ENCODE measurements around the gene NPB.

The NPB gene

DNA sequence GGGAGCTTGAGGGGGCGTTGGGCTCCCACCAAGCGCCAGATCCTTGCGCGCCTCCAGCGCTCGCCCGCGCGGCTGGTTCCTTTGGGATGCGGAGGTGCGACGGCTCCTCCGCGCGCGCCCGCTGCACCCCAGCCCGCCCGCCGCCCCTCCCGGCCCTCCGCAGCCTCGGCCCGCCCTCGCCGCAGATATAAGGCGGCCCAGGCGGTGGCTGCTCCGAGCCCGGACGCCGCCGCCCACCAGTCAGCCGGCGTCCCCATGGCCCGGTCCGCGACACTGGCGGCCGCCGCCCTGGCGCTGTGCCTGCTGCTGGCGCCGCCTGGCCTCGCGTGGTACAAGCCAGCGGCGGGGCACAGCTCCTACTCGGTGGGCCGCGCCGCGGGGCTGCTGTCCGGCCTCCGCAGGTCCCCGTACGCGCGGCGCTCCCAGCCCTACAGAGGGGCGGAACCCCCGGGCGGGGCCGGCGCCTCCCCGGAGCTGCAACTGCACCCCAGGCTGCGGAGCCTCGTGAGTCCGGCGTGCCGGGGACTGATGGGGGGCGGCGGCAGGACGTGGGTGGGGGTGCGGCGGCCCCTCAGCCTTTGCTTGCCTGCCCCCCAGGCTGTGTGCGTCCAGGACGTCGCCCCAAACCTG, at the start of gene NPB:
Gene NPB (plus strand): TSS at position 216 of the 630 bp plus-strand sequence. CDS start 40 bp downstream, at position 256.
- no peak for DNase-seq

DNA sequence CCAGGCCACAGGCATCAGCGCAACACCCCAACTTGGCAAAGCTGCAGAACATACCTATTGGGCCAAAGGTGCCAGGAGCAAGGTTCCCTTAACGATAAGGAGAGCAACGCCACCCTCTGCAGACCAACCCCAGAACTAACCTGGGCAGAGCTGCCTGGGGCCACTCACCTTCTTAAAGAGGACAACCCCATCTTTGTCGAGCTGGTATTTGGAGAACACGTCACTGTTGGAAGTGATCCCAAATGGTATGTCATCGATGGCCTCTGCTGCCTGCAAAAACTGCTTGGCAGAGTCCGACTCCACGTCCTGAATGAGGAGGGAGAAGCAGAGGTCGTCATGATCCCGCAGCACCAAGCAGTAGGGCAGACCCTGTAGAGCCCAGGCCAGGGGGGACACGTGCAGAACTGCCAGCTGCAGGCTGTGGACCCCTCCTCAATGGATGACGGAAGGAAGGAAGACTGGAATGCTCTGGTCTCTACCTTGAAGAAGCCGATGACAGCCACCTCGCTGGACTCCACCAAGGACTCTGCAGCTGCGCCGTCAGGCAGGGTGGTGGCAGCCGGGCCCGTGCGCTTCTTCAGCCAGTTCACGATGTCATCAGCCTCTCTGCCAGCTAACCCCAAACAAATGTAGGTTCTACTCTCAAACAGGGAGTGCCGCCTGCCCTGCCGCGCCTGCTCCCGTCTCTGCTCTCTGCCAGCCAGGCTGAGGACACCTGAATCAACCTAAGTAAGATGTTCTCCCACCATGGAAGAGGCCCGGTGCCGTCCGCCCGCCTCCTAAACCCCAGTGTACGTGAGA, 46.9 kb upstream of the NPB start:
- DNase-seq = no peak

DNA sequence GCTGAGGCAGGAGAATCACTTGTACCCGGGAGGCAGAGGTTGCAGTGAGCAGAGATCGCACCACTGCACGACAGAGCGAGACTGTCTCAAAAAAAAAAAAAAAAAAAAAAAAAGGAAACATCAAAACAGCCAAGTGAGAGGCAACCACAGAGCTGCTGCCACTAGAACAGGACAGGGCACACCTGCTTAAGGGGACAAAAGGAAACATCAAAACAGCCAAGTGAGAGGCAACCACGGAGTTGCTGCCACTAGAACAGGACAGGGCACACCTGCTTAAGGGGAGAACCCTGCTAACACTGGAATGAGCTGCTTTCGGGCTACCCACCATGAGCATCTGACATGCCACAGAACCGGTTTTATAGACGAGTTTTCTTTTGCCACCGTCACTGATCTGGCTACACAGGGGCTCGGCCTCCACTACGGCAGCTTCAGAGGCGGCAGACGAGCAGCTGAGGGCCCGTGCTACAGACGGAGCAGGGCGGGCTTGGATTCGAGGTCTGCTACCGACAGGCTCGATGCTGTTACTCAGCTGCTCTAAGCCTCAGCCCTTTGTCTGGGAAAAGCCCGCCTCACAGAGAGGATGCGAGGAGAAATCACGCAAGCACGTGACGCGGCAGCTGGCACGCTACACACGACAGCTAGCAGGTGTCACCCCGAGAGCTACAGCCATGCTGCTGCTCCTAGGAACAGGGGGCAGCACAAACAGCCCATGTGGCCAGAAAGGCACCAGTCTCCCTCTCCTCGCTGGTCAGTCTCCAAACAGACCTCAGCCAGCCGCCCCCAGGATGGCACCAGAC, 43.7 kb upstream of the NPB start:
- DNase-seq = no peak

DNA sequence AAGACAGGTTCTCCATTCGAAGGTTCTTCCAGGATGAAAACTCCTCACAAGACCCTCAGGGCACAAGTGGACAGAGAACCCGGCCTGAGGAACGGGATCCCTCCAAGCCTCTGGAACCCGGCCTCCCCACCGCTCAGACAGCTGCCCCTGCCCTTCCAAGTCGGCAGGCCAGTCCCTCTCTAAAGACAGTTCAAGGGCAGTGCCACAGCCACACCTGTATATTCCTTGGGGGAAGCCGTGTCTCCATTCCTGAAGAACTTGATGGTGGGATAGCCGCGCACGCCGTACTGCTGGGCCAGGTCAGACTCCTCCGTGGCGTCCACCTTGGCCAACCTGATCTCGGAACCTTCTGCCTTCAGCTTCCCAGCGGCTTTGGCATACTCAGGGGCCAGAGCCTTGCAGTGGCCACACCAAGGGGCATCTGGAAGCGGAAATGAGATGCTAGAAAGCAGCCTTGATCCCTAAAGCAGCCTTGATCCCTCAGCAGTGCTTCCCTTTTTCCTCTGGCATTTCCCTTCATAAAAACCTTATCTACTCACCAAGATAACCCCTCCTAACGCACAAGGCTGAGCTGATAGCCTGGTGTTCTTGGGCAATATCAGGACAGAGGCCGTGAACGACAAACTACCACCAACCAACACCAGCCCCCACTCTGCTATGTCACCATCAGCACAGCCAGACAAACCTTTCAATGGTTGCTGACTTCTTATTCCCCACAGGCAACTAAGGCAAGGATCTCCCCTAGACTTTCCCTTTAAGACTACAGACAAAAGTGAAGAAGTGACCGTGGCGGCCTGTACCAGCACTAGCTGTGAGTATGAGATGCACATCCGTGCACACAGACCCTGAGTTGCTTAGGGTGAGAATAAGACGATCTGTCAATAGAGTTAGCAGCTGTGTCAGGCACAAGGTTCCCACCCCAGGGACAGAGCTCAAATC, 42.8 kb upstream of the NPB start:
- no peak for DNase-seq

DNA sequence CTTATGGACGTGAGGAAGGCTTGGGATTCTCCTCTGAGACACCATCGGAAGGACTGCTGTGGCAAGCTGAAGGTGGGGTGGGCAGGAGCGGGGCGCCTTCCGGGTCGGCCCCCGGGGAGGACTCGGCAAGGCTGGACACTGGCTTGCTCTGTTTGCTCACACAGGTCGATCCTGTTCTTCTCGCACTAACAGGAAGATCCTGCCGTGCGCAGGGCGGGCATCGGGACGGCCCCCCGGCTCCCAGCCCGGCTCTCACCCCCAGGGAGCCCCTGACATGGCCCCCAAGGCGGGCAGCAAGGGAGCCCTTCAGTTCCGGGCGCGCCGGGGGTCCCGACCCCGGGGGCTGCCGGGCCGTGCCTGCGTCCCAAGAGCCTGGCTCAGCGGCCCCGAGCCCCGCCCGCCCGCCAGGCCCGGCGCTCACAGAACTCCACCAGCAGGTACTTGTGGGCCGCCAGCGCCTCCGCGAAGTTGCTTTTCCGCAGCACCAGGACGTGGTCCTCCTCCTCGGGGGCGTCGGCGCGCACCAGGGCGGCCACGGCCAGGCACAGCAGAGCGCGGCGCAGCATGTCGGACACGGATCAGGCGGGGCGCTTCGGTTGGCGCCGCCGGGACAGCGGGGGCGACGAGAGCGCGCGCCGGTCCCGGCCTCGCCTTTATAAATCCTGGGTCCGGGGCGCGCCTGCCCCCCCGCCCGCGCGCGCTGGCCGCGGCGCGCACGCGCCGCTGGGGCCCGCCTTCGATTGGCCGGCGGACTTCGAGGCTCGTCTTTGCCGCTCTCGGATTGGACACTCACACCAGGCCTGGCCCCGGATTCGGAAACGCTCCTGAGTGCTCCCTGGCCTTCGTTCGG, 41.9 kb upstream of the NPB start, which contains the start of gene P4HB:
Gene P4HB (minus strand): TSS at position 630 of the 850 bp plus-strand sequence. CDS start 64 bp downstream, at position 566.
- no peak for DNase-seq

DNA sequence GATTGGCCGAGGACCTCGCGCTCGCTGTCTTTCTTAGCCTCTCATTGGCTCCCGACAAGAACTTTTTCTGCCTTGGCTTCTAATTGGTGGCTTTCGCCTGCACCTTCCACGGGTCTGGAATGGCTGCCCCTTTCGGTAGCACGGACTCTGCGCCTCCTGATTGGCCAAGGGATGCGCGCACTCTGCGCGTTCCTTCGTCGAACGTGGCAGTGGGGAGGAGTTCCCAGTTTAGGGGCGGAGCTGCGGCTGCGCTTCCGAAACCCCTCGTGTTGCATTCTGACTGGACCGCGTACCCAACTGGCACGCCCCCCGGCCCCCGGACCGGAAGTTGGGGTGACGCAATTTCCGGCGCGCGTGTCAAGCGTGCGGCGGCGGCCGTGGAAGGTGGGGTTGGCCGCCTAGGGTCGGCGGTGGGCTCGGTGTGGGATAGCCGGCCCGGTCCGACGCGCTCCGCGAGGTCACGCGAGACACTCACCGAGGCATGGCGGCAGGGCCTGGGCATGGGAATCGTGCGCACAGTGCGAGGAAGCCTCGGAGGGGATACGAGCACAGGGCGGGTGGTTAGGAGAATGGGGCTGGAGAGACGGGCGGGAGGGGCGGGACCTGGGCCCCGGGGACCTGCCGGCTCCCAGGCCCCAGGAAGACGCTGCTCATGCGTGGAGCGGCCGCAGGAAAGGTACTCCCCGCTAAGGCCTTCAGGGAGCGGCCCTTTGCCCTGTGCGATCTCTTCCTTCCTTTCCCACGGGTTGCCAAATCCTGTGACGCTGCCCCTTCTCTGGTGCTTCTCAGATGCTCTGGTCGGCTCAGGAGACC, 41.1 kb upstream of the NPB start:
- DNase-seq = peak; percentile 99

DNA sequence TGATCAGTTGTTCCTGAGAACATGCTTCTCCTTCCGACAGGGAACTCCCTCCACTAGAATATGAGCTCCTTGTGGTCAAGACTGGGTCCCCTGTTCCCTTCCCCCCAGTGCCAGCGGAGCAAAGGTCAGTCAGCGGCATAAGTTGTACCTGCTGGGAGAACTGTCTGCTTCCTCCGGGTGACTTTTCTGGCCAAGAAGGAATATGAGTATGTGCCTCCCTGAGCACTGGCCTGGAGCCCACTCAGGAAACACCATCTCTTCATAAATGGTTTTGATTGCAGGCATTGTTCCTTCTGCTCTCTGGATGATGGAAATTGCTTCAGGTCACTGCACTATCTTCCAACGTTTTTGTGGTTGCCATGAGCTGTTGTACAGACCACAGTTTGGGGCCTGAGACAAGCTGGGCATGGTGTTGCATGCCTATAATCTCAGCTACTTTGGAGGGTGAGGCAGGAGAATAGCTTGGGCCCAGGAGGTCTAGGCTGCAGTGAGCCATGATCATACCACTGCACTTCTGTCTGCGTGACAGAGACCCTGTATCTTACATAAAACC, 38.8 kb upstream of the NPB start:
- no peak for DNase-seq

DNA sequence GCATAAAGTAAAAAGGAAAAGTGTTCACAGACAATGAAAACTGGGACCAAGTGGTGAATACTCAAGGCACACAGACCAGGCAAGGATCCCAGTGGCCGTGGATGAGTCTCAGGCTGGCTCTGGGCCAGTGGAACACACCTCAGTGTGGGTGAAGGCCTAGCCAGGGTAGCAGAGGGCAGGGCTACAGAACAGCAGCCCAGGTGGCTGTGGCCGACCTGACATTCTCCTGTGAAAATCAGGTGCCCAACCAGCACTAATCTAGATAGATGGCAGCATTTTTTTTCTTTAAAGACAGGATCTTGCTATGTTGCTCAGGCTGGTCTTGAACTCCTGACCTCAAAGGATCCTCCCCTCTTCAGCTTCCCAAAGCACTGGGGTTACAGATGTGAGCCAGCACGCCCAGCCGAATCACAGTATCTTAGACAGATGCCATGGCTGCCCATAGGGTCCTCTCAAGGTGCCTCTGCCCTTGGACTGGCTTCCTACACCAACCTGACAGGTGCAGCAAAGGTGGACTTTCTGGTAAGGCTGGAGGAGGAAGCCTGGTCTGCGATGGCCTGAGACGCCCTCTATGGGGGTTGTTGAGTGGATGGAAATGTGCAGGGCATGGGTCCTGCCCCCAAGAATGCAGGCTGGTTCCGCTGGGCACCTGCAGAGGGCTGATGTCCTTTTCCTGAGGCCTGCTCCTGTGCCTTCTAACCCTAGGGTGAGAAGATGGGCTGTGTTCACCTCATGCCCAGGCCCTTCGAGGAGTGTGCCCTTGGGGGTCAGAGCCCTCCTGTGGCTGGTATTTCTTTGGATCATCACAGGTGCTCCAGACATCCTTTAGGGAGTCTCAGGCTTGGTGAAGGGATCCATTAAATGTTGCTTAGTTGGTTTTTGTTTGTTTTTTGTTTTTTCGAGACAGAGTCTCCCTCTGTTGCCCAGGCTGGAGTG, 37.9 kb upstream of the NPB start:
- DNase-seq = no peak

DNA sequence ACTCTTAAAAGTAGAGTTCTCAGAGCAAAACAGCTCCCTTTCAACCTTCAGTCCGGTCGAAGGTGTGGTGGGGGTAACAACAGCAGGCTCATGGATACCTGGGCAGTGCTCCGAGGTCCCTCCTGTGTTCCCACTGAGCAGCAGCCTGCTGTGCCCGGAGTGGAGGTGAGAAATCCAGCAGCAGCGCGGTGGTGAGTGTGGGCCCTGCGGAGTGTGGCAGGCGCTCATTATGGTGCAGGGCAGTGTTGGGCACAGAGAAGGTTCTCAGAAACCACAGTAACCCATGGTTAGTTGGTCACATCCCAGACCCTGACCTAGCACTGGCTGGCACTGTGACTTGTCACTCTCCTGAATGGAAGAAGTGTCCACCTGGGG, 36.7 kb upstream of the NPB start:
- DNase-seq = no peak

DNA sequence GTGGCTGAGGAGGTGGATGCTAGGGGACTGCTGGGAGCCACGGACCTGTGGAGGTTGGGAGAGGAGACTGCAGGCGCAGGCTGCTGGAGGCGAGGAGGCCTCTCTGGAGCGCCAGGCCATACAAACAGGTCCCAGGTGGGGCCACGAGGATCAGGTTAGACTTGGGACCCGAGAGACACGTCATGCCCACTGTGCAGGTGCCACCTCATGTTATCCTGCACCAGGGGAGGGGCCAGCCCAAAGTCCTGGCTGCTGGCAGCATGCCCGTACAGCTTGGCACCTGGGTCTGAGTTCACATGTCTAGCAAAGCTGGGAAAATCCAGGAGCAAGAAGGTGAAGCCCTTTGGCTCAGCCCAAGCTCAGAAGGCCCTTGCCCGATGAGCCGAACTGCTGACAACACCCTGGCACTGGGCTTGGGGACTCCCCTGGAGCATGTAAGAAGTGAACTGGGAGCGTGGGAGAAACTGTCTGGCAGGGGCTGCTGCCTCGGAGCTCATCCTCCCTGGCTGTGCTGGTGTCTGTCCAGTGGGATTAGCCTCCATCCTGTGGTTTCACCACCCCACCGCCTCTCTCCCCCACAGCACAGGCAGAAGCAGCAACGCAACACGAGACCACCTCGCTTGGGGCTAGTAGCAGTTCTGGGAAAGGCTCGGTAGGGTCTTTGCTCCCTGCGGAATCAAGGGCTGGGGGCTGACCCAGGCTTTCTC, 36.2 kb upstream of the NPB start:
- no peak for DNase-seq

DNA sequence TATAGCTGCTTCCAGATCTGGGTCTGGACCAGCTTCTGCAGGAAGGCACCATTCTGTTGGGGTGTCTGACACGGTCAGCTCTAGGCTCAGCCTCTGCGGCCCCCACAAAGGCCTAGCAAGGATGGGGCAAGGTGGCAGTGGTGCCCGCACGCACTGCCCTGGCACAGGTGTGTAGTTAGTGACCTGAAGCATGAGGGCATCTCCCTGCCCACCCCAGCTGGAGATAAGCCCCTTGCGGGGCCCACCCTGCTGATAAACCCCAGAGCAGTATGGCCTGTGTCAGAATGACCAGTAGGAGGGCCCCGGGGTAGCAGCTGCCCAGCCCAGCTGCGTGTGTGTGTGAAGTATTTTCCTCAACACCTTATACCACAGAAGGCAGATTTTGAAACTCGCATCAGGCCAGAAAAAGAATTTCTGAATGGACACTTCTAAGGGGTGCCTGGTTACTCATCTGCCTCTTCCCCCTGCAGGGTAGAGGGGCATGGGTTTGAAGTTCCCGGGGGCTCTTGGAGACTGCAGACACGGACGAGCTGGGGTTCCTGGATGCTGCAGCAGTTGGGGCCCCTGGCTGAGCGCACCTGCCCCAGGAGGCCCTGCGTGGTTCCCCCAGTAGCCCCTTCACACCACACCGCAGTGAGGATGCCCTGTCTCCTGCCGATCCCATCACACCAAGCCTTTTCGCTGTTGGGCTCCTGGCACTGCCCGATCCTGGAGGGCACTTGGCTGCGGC, 35.4 kb upstream of the NPB start:
- no peak for DNase-seq

DNA sequence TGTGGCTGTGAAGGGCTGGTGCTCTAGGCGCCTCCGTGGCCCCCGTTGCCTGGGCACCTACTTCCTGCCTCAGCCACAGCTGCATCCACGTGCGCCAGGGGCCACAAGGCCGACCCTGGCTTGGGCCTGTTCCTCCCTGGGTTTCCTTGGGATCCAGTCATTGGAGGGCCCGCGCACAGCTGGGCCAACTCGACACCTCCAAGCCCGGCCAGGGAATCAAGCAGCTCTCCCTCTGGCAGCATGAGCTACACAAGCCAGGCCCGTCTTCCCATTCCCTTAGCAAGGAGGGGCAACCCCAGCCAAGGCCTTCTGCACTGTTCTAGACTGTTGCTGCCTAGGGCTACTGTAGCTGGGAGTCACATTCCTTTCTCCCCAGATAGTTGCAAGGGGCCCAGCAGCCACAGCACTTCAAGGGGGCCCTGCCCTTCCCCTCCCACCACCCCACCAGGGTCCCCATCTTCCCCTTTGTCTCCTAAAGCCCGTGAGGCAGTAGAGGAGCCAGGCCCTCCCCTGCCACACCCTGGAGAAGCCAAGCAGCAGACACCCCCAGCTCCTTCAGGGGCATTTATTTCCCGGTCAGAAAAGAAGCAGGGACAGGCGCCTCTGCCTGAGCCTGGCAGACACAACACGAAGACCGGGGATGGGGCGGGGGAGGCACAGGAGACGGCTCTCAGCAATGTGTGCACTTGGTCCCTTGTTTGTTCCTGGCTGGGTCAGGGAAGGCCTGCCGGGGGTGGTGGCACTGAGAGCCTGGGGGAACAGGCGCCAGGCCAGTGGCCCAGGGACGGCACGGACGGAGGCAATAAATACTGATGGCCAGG, 34.7 kb upstream of the NPB start:
- peak; percentile 22 for DNase-seq

DNA sequence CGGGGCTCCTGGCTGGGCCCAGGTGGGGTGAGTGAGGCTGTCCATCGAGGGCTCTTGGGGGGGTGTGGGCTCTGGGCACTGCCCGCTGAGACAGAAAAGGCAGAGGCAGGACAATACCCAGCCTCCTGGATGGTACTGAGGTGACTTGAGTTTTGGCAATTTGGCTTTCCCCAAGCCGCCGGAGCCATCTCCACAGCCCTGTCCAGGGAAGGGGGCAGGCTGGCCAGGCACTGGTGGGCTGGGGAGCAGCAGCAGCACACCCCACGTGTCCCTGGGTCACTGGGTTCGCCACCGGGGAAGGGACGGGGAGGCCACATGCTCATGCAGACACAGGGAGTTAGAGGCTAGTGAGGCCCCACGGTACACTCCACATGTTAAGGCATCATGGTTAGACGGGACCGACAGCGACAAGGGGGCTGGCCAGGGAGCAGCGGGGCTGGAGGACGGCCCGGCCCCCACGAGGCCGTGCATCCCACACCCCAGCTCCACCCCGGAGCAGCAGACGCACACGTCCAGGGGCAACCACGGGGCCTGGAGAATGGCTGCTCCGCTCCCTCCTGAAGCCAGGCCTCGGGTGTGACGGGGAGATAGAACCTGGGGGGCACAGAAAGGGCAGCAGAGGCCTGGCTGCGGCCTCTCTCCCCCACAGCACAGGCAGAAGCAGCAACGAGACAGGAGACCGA, 33.9 kb upstream of the NPB start:
- DNase-seq = no peak

DNA sequence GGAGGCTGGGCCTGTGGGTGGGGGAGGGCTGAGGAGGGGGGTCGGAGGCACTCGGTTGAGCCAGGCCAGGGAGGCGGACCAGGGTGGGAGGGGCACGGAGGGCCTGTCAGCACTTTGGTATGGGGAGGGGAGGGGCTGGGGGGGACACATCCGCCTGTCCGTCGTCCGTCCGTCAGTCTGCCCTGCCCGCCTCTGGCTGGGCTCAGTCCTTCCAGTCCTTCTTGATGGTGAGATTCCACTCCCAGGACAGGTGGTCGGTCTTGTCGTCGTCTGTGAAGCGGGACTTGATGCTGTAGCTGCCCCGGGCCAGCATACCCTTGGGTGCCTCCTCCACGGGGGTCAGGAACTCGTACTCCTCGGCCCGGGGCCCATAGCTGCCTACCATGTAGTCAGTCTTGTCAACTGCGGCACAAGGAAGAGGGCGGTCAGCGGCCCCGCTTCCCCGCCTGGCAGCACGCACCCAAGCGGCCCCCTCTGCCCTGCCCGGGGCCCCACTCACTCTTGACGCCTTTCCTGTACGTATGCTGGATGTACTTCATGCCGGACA, 33.3 kb upstream of the NPB start:
- no peak for DNase-seq

DNA sequence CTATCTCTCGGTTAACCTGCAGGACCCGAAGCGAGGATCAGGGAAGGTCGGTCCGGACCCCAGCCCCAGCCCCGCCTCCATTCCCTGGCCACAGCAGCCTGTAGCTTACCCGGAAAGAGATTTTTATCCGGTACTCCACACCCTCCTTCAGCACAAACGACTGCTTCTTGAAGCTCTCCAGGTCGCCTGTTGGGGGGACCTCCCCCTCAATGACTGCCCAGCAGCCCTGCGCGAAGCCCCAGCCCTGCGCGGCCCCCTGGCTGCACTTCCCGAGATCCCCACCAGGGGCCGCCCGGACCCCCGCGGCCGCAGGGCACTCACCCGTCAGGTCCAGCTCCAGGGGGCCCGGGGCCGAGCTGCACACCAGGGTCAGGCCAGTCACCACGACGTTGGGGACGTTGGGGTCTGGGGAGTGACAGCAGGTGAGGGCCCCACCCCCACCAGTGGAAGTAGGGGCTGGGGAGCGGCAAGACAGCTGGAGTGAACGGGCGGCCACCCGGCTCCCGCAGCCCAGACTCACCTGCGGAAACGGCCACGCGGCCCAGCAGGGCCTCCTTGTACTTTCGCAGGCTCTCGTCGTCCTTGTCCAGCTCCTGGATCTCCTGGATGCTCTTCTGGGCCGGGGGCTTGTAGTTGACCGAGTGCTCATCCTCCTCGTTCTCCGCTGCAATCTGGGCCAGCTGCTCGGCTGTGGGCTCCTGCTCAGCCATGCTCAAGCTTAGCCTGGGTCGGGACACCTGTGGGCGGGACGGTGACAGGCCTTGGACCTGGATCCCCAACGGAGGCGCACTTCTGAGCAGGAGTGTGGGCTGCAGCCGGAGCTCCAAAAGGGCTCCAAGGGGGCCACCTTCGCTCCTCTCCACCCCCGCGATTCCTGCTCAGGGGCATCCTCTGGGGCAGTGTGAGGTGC, 32.6 kb upstream of the NPB start:
- no peak for DNase-seq
